GM23338 (cell line): ENCODE data around the gene DVL1. TPM values are rescaled to one million over a fixed set of nuclear protein-coding genes. Genes with fewer than 3 reads are reported as not detected.
A peak's percentile ranks its signal among the peaks of the same experiment; 100 is the strongest.

Experiments used
- ATAC-seq: fragments of 200-7000 bp; cut with Tn5 transposase; 3 replicates; pipeline ENCODE4 v1.9.1; 2020
- DNase-seq: peaks from one replicate; pipeline ENCODE4 v3.0.0-alpha.2; 2015; ENCODE audit warnings: low spot score
- H2AFZ ChIP-seq: fragments of 200-600 bp; sonication (generic); 2 replicates; pipeline ENCODE4 v1.8.0; 2016; ENCODE audit warnings: antibody characterized with exemption, mild to moderate bottlenecking, moderate library complexity
- H3F3A ChIP-seq: fragments of 200-600 bp; sonication (generic); replicated peaks from 2 replicates; pipeline ENCODE4 v1.8.0; 2017; ENCODE audit warnings: antibody characterized with exemption, mixed run types, low read depth
- H3K27ac ChIP-seq: fragments of 200-600 bp; sonication (generic); 2 replicates; pipeline ENCODE4 v1.6.1; 2016; ENCODE audit warnings: low read depth
- H3K27me3 ChIP-seq: fragments of 200-600 bp; sonication (generic); 2 replicates; pipeline ENCODE4 v1.8.0; 2016; ENCODE audit warnings: mild to moderate bottlenecking, mixed run types, moderate library complexity; ENCODE audit not compliant: insufficient read depth
- H3K36me3 ChIP-seq: fragments of 200-600 bp; sonication (generic); 2 replicates; pipeline ENCODE4 v1.8.0; 2016; ENCODE audit warnings: mild to moderate bottlenecking; ENCODE audit not compliant: insufficient read depth
- H3K4me1 ChIP-seq: fragments of 200-600 bp; sonication (generic); 2 replicates; pipeline ENCODE4 v1.8.0; 2016; ENCODE audit warnings: mild to moderate bottlenecking, moderate library complexity; ENCODE audit not compliant: insufficient read depth
- H3K4me2 ChIP-seq: fragments of 200-600 bp; sonication (generic); 2 replicates; pipeline ENCODE4 v1.7.1; 2017; ENCODE audit warnings: mixed run types
- H3K4me3 ChIP-seq: fragments of 200-600 bp; sonication (generic); 2 replicates; pipeline ENCODE4 v1.6.1; 2016; ENCODE audit warnings: mixed run types
- H3K79me2 ChIP-seq: fragments of 200-600 bp; sonication (generic); replicated peaks from 2 replicates; pipeline ENCODE4 v1.8.0; 2017; ENCODE audit warnings: mild to moderate bottlenecking; ENCODE audit not compliant: insufficient read depth
- H3K9me2 ChIP-seq: fragments of 200-600 bp; sonication (generic); 2 replicates; pipeline ENCODE4 v1.8.0; 2017; ENCODE audit not compliant: insufficient read depth
- H4K20me1 ChIP-seq: fragments of 200-600 bp; sonication (generic); replicated peaks from 2 replicates; pipeline ENCODE4 v1.8.0; 2017; ENCODE audit warnings: mild to moderate bottlenecking; ENCODE audit not compliant: insufficient read depth
- H3K27ac Mint-ChIP-seq: 2 replicates; pipeline ENCODE4 v1.8.0; 2020; ENCODE audit warnings: inconsistent platforms, mild to moderate bottlenecking, moderate library complexity, mixed read lengths
- H3K27me3 Mint-ChIP-seq: 3 replicates; pipeline ENCODE4 v1.8.0; 2022; ENCODE audit warnings: low read depth, mild to moderate bottlenecking, moderate library complexity, mixed read lengths, inconsistent platforms; ENCODE audit not compliant: insufficient read depth, poor library complexity
- H3K36me3 Mint-ChIP-seq: 3 replicates; pipeline ENCODE4 v1.8.0; 2021; ENCODE audit warnings: low read depth, mild to moderate bottlenecking, inconsistent platforms, moderate library complexity, mixed read lengths
- H3K4me1 Mint-ChIP-seq: 3 replicates; pipeline ENCODE4 v1.8.0; 2020; ENCODE audit warnings: mild to moderate bottlenecking, inconsistent platforms, mixed read lengths
- H3K4me3 Mint-ChIP-seq: 3 replicates; pipeline ENCODE4 v1.8.0; 2021; ENCODE audit warnings: moderate library complexity, mild to moderate bottlenecking, inconsistent platforms, mixed read lengths
- H3K9me3 Mint-ChIP-seq: 3 replicates; pipeline ENCODE4 v1.8.0; 2020; ENCODE audit warnings: moderate library complexity, mild to moderate bottlenecking, inconsistent platforms, mixed read lengths
- CTCF ChIP-seq, 2 experiments: fragments of 200-600 bp in 1 of 2; sonication (generic) in 1 of 2; conservative IDR thresholded peaks; 2 replicates each; pipeline versions ENCODE4 v1.5.1 to v1.6.1; 2016 to 2017; ENCODE audit warnings: antibody characterized with exemption in 2 of 2, low read depth in 2 of 2, mild to moderate bottlenecking in 2 of 2, moderate library complexity in 1 of 2
- ZNF462 ChIP-seq: fragments of 250-450 bp; sonication (Bioruptor Pico); IDR thresholded peaks from 2 replicates; pipeline ENCODE4 v1.5.0; 2020; ENCODE audit warnings: mild to moderate bottlenecking, moderate library complexity
- polyA plus RNA-seq: library from polyadenylated mRNA; unstranded; fragments of >200 nt; fragmentation: Nextera tagmentation; extraction: Ambion mirVana; gene quantifications from 2 replicates; pipeline ENCODE4 v1.2.1, GENCODE V29; 2016
- total RNA-seq: library from RNA; depleted of rRNA; stranded (reverse); fragments of >200 nt; shearing (Covaris generic); gene quantifications from 2 replicates; pipeline ENCODE4 v1.2.3, GENCODE V29; 2014

DVL1 gene
- total and polyA plus RNA-seq, 2 experiments from 2014 or later = 13.5 to 69.7 TPM

DNA sequence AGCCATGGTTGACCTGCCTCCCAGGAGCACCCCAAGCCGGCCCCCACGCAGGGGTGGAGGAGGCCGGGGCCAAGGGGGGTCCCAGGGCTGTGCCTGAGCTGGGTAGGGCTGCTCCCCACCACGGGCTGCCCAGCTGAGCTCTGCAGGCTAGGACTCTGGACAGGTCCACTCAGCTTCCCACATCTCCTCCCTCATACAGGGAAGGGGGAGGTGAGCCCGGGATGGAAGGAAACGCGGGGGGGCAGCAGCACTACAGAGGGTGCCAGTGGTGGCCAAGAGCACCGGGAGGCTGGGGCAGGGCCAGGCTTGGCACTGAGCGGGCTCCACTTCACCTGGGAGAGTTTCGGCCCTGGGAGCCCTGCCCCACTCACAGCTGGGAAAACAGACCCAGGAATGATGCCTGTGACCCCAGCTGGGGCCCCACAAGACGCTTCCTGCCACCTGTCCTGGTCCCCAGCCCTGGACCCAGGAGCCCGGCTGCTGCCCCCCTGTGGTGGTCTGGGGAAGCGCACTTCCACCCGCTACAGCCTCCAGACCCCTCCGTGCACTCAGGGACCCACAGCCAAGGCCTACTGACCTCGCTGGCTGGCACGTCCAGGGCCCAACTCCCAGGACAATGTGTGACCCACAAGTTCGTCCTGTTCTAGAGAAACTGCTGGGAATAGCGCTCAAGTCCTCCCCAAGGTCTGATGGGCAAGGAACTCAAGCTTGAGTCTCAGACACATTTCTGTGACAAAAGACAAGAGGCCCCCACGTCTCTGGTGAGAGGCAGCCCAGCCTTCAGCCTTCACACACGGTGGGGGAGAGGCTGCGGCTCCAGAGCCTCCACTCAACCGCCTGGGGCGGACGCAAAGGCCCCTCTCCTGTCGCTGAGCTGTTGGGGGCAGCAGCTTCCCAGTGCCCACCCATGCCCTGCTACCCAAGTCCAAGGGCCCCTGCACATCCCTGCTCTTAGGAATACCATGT, 22.8 kb upstream of the DVL1 start:
- peaks cover 22% of the 10 kb centered on the region for H3F3A ChIP-seq
- peaks cover 7% of the 10 kb centered on the region for H3K4me1 Mint-ChIP-seq
- peak overlapping the region; percentile 52; the same call in 2 of the 3 replicates for H3K4me3 Mint-ChIP-seq
- H2AFZ ChIP-seq = no peak overlapping the region
- peak overlapping the region; percentile 38; the same call in 1 of the 2 replicates for H3K4me2 ChIP-seq
- H3K4me3 ChIP-seq = no peak overlapping the region
- H3K27me3 ChIP-seq = no peaks in the 10 kb centered on the region
- ATAC-seq (peak; percentile 63), DNase-seq (peak; percentile 86)
- H3K27me3 Mint-ChIP-seq = peaks cover 11% of the 10 kb centered on the region
- H3K36me3 ChIP-seq = no peaks in the 10 kb centered on the region
- peaks cover 21% of the 10 kb centered on the region for H3K79me2 ChIP-seq
- TF ChIP-seq ZNF462 (CRISPR knock-in tag) = no peak
- peak; percentile 74 to 87 for TF ChIP-seq CTCF (conservative IDR thresholded peaks at IDR 0.05; ENCODE audit: low read depth in 2 of 2)
- H3K4me1 ChIP-seq = peaks cover 9% of the 10 kb centered on the region
- no peaks in the 10 kb centered on the region for H3K9me2 ChIP-seq
- H3K9me3 Mint-ChIP-seq = no peaks in the 10 kb centered on the region; the same call in 1 of the 3 replicates
- H3K27ac ChIP-seq = peak overlapping the region; percentile 83; the same call in 1 of the 2 replicates
- peaks cover 12% of the 10 kb centered on the region for H4K20me1 ChIP-seq
- H3K27ac Mint-ChIP-seq = no peak overlapping the region
- peaks cover 9% of the 10 kb centered on the region; the same call in 2 of the 3 replicates for H3K36me3 Mint-ChIP-seq
